ENCODE results near the gene CENPB. TPM values are rescaled to one million over a fixed set of nuclear protein-coding genes. Genes with fewer than 3 reads are reported as not detected.

The CENPB gene
- total and polyA plus RNA-seq, 12 donors, result 52.3 to 95.7 (median 67.7) TPM

- intact Hi-C loops (cut with DNase I), result no loop called here
- ATAC-seq (peak; percentile 43 to 66 (median 51)), DNase-seq (peak; percentile 54 to 65)
- Histone ChIP-seq H3K27me3 (peaks cover 0 to 8% (median 3%) of the 10 kb centered on the region in 7 donors), H3K36me3 (peaks cover 0 to 88% (median 11%) of the 10 kb centered on the region in 9 donors), H3K4me3 (peak overlapping the region in 1 of 10 donors; percentile 26), H3K9me3 (no peaks in the 10 kb centered on the region), H3K4me1 (peaks cover 3 to 42% (median 16%) of the 10 kb centered on the region in 9 donors), H3K27ac (peak overlapping the region in 4 of 10 donors; percentile 12 to 68 (median 49))
- WGBS, 2 donors, result 35 to 39% methylated on average over 45 of the region's 45 CpGs
- TF ChIP-seq, protein P1, sequence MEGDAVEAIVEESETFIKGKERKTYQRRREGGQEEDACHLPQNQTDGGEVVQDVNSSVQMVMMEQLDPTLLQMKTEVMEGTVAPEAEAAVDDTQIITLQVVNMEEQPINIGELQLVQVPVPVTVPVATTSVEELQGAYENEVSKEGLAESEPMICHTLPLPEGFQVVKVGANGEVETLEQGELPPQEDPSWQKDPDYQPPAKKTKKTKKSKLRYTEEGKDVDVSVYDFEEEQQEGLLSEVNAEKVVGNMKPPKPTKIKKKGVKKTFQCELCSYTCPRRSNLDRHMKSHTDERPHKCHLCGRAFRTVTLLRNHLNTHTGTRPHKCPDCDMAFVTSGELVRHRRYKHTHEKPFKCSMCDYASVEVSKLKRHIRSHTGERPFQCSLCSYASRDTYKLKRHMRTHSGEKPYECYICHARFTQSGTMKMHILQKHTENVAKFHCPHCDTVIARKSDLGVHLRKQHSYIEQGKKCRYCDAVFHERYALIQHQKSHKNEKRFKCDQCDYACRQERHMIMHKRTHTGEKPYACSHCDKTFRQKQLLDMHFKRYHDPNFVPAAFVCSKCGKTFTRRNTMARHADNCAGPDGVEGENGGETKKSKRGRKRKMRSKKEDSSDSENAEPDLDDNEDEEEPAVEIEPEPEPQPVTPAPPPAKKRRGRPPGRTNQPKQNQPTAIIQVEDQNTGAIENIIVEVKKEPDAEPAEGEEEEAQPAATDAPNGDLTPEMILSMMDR (IDR thresholded peaks at IDR 0.05), result no peak
Measured at GRCh38 chr20:3744806-3745685, 41.5 kb downstream of the CENPB start.

DNA sequence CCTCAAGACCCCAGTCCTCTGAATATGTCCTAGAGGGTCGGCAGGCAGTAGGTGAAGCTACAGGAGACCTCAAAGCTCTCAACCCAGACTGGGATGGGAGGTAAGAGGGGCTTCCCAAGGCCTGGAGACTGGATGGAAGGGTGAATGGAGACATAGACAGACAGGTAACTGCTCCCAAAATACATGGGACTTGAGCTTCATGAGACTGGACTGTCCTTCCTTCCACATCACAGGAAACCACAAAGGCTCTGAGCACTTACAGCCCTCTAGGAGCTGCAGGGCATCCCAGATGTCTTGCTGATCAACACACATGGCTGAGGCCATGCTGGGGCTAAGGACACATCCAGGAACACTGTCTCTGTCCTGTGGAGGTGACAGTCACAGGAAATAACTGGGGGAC lies 42.5 kb downstream of the CENPB start:
- H3K4me1 ChIP-seq, result peaks cover 7 to 47% (median 21%) of the 10 kb centered on the region in 9 donors
- intact Hi-C loops (cut with DNase I), result no loop called here
- H3K4me3 ChIP-seq, result no peak overlapping the region
- peak overlapping the region in 3 of 10 donors; percentile 12 to 68 (median 16) for H3K27ac ChIP-seq
- ATAC-seq (no peak), DNase-seq (no peak)
- H3K27me3 ChIP-seq, result peaks cover 0 to 4% (median 0%) of the 10 kb centered on the region in 7 donors
- H3K36me3 ChIP-seq, result peaks cover 0 to 78% (median 11%) of the 10 kb centered on the region in 9 donors
- WGBS, 2 donors, result 91 to 100% methylated on average over 1 of the region's 1 CpG
- H3K9me3 ChIP-seq, result no peaks in the 10 kb centered on the region
- TF ChIP-seq, protein P1 (IDR thresholded peaks at IDR 0.05), result no peak

GRCh38 chr20:3743251-3743650 lies 43.3 kb downstream of the CENPB start:
- TF ChIP-seq, protein P1 (IDR thresholded peaks at IDR 0.05), result no peak
- ATAC-seq (no peak), DNase-seq (no peak)
- Histone ChIP-seq H3K27ac (peak overlapping the region in 1 of 10 donors; percentile 36), H3K27me3 (peaks cover 0 to 4% (median 0%) of the 10 kb centered on the region in 7 donors), H3K4me3 (no peak overlapping the region), H3K4me1 (peaks cover 7 to 55% (median 25%) of the 10 kb centered on the region in 9 donors), H3K36me3 (peaks cover 0 to 70% (median 10%) of the 10 kb centered on the region in 9 donors), H3K9me3 (no peaks in the 10 kb centered on the region)
- 70 to 72% methylated on average over 2 of the region's 2 CpGs for WGBS, 2 donors
- intact Hi-C loops (cut with DNase I), result no loop called here

DNA sequence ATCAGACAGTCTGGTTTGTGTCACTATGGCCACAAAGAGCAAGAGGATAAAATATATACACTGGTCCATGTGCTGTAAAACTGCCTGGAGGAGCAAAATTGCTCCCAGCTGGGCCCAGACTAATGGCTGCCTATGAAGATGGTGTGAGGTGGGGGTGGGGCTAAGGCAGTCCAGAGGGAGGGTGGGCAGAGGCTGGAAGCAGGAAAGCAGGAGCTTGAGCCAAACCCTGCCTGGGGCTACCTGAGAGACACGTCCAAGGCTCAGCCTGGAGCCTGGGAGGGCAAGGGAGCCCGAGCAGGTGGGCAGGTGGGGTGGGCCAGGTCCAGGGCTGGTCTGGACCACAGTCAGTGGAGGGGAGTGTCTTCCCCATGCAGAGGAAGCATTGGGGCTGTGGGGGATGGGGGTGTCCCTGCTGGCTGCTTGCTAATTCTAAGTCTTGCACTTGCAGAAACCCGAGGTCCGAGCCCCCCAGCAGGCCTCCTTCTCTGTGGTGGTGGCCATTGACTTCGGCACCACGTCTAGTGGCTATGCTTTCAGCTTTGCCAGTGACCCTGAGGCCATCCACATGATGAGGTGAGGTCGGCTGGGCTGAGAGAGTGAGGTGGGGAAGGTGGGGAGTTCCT lies 44.6 kb downstream of the CENPB start:
- Histone ChIP-seq H3K27ac (peak overlapping the region in 2 of 10 donors; percentile 36 to 46), H3K27me3 (peaks cover 0 to 4% (median 0%) of the 10 kb centered on the region in 7 donors), H3K9me3 (no peaks in the 10 kb centered on the region), H3K36me3 (peaks cover 0 to 57% (median 9%) of the 10 kb centered on the region in 9 donors), H3K4me1 (peaks cover 9 to 68% (median 38%) of the 10 kb centered on the region in 9 donors), H3K4me3 (no peak overlapping the region)
- no peak for DNase-seq
- ATAC-seq, result no peak
- intact Hi-C loops (cut with DNase I), result no loop called here
- 84% methylated on average over 7 of the region's 7 CpGs for WGBS, 2 donors
- TF ChIP-seq, protein P1 (IDR thresholded peaks at IDR 0.05), result no peak

All from heart right ventricle (tissue), 16 donors.